GM23338 (cell line): ENCODE data around the gene CACNA1D. TPM values are rescaled to one million over a fixed set of nuclear protein-coding genes. Genes with fewer than 3 reads are reported as not detected.

Experiments used
- ATAC-seq: fragments of 200-7000 bp; cut with Tn5 transposase; 3 replicates; pipeline ENCODE4 v1.9.1; 2020
- DNase-seq: peaks from one replicate; pipeline ENCODE4 v3.0.0-alpha.2; 2015; ENCODE audit warnings: low spot score
- H2AFZ ChIP-seq: fragments of 200-600 bp; sonication (generic); 2 replicates; pipeline ENCODE4 v1.8.0; 2016; ENCODE audit warnings: antibody characterized with exemption, mild to moderate bottlenecking, moderate library complexity
- H3F3A ChIP-seq: fragments of 200-600 bp; sonication (generic); replicated peaks from 2 replicates; pipeline ENCODE4 v1.8.0; 2017; ENCODE audit warnings: antibody characterized with exemption, mixed run types, low read depth
- H3K27ac ChIP-seq: fragments of 200-600 bp; sonication (generic); 2 replicates; pipeline ENCODE4 v1.6.1; 2016; ENCODE audit warnings: low read depth
- H3K27me3 ChIP-seq: fragments of 200-600 bp; sonication (generic); 2 replicates; pipeline ENCODE4 v1.8.0; 2016; ENCODE audit warnings: mild to moderate bottlenecking, mixed run types, moderate library complexity; ENCODE audit not compliant: insufficient read depth
- H3K36me3 ChIP-seq: fragments of 200-600 bp; sonication (generic); 2 replicates; pipeline ENCODE4 v1.8.0; 2016; ENCODE audit warnings: mild to moderate bottlenecking; ENCODE audit not compliant: insufficient read depth
- H3K4me1 ChIP-seq: fragments of 200-600 bp; sonication (generic); 2 replicates; pipeline ENCODE4 v1.8.0; 2016; ENCODE audit warnings: mild to moderate bottlenecking, moderate library complexity; ENCODE audit not compliant: insufficient read depth
- H3K4me2 ChIP-seq: fragments of 200-600 bp; sonication (generic); 2 replicates; pipeline ENCODE4 v1.7.1; 2017; ENCODE audit warnings: mixed run types
- H3K4me3 ChIP-seq: fragments of 200-600 bp; sonication (generic); 2 replicates; pipeline ENCODE4 v1.6.1; 2016; ENCODE audit warnings: mixed run types
- H3K79me2 ChIP-seq: fragments of 200-600 bp; sonication (generic); replicated peaks from 2 replicates; pipeline ENCODE4 v1.8.0; 2017; ENCODE audit warnings: mild to moderate bottlenecking; ENCODE audit not compliant: insufficient read depth
- H3K9me2 ChIP-seq: fragments of 200-600 bp; sonication (generic); 2 replicates; pipeline ENCODE4 v1.8.0; 2017; ENCODE audit not compliant: insufficient read depth
- H4K20me1 ChIP-seq: fragments of 200-600 bp; sonication (generic); replicated peaks from 2 replicates; pipeline ENCODE4 v1.8.0; 2017; ENCODE audit warnings: mild to moderate bottlenecking; ENCODE audit not compliant: insufficient read depth
- H3K27ac Mint-ChIP-seq: 2 replicates; pipeline ENCODE4 v1.8.0; 2020; ENCODE audit warnings: inconsistent platforms, mild to moderate bottlenecking, moderate library complexity, mixed read lengths
- H3K27me3 Mint-ChIP-seq: 3 replicates; pipeline ENCODE4 v1.8.0; 2022; ENCODE audit warnings: low read depth, mild to moderate bottlenecking, moderate library complexity, mixed read lengths, inconsistent platforms; ENCODE audit not compliant: insufficient read depth, poor library complexity
- H3K36me3 Mint-ChIP-seq: 3 replicates; pipeline ENCODE4 v1.8.0; 2021; ENCODE audit warnings: low read depth, mild to moderate bottlenecking, inconsistent platforms, moderate library complexity, mixed read lengths
- H3K4me1 Mint-ChIP-seq: 3 replicates; pipeline ENCODE4 v1.8.0; 2020; ENCODE audit warnings: mild to moderate bottlenecking, inconsistent platforms, mixed read lengths
- H3K4me3 Mint-ChIP-seq: 3 replicates; pipeline ENCODE4 v1.8.0; 2021; ENCODE audit warnings: moderate library complexity, mild to moderate bottlenecking, inconsistent platforms, mixed read lengths
- H3K9me3 Mint-ChIP-seq: 3 replicates; pipeline ENCODE4 v1.8.0; 2020; ENCODE audit warnings: moderate library complexity, mild to moderate bottlenecking, inconsistent platforms, mixed read lengths
- EZH2 ChIP-seq: fragments of 200-600 bp; sonication (generic); IDR thresholded peaks from one replicate; pipeline ENCODE4 v1.8.0; 2017; ENCODE audit warnings: antibody characterized with exemption, mild to moderate bottlenecking, low read depth; ENCODE audit not compliant: unreplicated experiment
- EZH2phosphoT487 ChIP-seq: fragments of 200-600 bp; sonication (generic); IDR thresholded peaks from one replicate; pipeline ENCODE4 v1.8.1; 2018; ENCODE audit warnings: antibody characterized with exemption; ENCODE audit not compliant: unreplicated experiment
- JUNB ChIP-seq: IDR thresholded peaks from one replicate; pipeline ENCODE4 v1.6.1; 2016; ENCODE audit warnings: antibody characterized with exemption; ENCODE audit not compliant: unreplicated experiment
- NANOG ChIP-seq: IDR thresholded peaks from 2 replicates; pipeline ENCODE4 v1.6.1; 2016; ENCODE audit warnings: antibody characterized with exemption, borderline replicate concordance
- POLR2AphosphoS5 ChIP-seq: IDR thresholded peaks from 2 replicates; pipeline ENCODE4 v1.6.1; 2016; ENCODE audit warnings: antibody characterized with exemption, low read depth
- STAT1 ChIP-seq: IDR thresholded peaks from one replicate; pipeline ENCODE4 v1.6.1; 2016; ENCODE audit warnings: antibody characterized with exemption; ENCODE audit not compliant: unreplicated experiment
- ZNF331 ChIP-seq: fragments of 250-450 bp; sonication (Bioruptor Pico); IDR thresholded peaks from 2 replicates; pipeline ENCODE4 v1.5.0; 2020; ENCODE audit warnings: low read depth, mild to moderate bottlenecking, moderate library complexity
- polyA plus RNA-seq: library from polyadenylated mRNA; unstranded; fragments of >200 nt; fragmentation: Nextera tagmentation; extraction: Ambion mirVana; gene quantifications from 2 replicates; pipeline ENCODE4 v1.2.1, GENCODE V29; 2016
- total RNA-seq: library from RNA; depleted of rRNA; stranded (reverse); fragments of >200 nt; shearing (Covaris generic); gene quantifications from 2 replicates; pipeline ENCODE4 v1.2.3, GENCODE V29; 2014
- TF ChIP-seq, protein P1 (sequence below), 2 experiments: fragments of 200-600 bp in 1 of 2; sonication (generic) in 1 of 2; conservative IDR thresholded peaks; 2 replicates each; pipeline versions ENCODE4 v1.5.1 to v1.6.1; 2016 to 2017; ENCODE audit warnings: antibody characterized with exemption in 2 of 2, low read depth in 2 of 2, mild to moderate bottlenecking in 2 of 2, moderate library complexity in 1 of 2
- TF ChIP-seq, protein P2 (sequence below): fragments of 250-450 bp; sonication (Bioruptor Pico); IDR thresholded peaks from 2 replicates; pipeline ENCODE4 v1.5.0; 2020; ENCODE audit warnings: mild to moderate bottlenecking, moderate library complexity
- TF ChIP-seq, protein P3 (sequence below): IDR thresholded peaks from 2 replicates; pipeline ENCODE4 v1.6.1; 2016; ENCODE audit warnings: antibody characterized with exemption

The CACNA1D gene
- total and polyA plus RNA-seq, 2 experiments from 2014 or later, result 1.7 to 1.8 TPM

DNA sequence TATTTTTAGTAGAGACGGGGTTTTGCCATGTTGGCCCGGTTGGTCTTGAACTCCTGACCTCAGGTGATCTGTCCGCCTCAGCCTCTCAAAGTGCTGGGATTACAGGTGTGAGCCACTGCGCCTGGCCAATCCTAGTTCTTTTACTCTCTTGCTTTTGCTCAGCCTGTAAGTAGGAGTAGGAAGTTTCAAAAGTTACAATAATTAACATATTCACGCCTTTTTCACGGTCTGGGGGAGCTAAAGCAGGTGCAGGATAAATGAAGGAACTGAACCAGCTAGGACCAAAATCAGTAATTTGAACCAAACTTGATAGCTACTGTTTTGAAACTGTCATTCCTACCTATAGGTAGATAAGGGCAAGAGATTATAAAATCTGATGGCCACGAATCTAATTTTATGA lies 98.5 kb downstream of the CACNA1D start:
- Histone ChIP-seq H3K27ac (no peak overlapping the region), H3K4me3 (no peak overlapping the region), H3K27me3 (no peaks in the 10 kb centered on the region), H3K9me2 (no peaks in the 10 kb centered on the region; the same call in 1 of the 2 replicates), H2AFZ (no peak overlapping the region), H3K4me2 (no peak overlapping the region), H3F3A (no peaks in the 10 kb centered on the region), H3K79me2 (no peaks in the 10 kb centered on the region), H3K4me1 (no peaks in the 10 kb centered on the region), H4K20me1 (no peaks in the 10 kb centered on the region), H3K36me3 (no peaks in the 10 kb centered on the region)
- no peak for DNase-seq
- no peaks in the 10 kb centered on the region for H3K9me3 Mint-ChIP-seq
- no peak overlapping the region for H3K27ac Mint-ChIP-seq
- ATAC-seq, result no peak
- TF ChIP-seq POLR2AphosphoS5 (no peak), EZH2phosphoT487 (no peak), JUNB (no peak), EZH2 (no peak), ZNF331 (CRISPR knock-in tag) (no peak), STAT1 (no peak), NANOG (no peak)
- TF ChIP-seq, protein P1, sequence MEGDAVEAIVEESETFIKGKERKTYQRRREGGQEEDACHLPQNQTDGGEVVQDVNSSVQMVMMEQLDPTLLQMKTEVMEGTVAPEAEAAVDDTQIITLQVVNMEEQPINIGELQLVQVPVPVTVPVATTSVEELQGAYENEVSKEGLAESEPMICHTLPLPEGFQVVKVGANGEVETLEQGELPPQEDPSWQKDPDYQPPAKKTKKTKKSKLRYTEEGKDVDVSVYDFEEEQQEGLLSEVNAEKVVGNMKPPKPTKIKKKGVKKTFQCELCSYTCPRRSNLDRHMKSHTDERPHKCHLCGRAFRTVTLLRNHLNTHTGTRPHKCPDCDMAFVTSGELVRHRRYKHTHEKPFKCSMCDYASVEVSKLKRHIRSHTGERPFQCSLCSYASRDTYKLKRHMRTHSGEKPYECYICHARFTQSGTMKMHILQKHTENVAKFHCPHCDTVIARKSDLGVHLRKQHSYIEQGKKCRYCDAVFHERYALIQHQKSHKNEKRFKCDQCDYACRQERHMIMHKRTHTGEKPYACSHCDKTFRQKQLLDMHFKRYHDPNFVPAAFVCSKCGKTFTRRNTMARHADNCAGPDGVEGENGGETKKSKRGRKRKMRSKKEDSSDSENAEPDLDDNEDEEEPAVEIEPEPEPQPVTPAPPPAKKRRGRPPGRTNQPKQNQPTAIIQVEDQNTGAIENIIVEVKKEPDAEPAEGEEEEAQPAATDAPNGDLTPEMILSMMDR (conservative IDR thresholded peaks at IDR 0.05; ENCODE audit: low read depth in 2 of 2), result no peak
- TF ChIP-seq, protein P2, sequence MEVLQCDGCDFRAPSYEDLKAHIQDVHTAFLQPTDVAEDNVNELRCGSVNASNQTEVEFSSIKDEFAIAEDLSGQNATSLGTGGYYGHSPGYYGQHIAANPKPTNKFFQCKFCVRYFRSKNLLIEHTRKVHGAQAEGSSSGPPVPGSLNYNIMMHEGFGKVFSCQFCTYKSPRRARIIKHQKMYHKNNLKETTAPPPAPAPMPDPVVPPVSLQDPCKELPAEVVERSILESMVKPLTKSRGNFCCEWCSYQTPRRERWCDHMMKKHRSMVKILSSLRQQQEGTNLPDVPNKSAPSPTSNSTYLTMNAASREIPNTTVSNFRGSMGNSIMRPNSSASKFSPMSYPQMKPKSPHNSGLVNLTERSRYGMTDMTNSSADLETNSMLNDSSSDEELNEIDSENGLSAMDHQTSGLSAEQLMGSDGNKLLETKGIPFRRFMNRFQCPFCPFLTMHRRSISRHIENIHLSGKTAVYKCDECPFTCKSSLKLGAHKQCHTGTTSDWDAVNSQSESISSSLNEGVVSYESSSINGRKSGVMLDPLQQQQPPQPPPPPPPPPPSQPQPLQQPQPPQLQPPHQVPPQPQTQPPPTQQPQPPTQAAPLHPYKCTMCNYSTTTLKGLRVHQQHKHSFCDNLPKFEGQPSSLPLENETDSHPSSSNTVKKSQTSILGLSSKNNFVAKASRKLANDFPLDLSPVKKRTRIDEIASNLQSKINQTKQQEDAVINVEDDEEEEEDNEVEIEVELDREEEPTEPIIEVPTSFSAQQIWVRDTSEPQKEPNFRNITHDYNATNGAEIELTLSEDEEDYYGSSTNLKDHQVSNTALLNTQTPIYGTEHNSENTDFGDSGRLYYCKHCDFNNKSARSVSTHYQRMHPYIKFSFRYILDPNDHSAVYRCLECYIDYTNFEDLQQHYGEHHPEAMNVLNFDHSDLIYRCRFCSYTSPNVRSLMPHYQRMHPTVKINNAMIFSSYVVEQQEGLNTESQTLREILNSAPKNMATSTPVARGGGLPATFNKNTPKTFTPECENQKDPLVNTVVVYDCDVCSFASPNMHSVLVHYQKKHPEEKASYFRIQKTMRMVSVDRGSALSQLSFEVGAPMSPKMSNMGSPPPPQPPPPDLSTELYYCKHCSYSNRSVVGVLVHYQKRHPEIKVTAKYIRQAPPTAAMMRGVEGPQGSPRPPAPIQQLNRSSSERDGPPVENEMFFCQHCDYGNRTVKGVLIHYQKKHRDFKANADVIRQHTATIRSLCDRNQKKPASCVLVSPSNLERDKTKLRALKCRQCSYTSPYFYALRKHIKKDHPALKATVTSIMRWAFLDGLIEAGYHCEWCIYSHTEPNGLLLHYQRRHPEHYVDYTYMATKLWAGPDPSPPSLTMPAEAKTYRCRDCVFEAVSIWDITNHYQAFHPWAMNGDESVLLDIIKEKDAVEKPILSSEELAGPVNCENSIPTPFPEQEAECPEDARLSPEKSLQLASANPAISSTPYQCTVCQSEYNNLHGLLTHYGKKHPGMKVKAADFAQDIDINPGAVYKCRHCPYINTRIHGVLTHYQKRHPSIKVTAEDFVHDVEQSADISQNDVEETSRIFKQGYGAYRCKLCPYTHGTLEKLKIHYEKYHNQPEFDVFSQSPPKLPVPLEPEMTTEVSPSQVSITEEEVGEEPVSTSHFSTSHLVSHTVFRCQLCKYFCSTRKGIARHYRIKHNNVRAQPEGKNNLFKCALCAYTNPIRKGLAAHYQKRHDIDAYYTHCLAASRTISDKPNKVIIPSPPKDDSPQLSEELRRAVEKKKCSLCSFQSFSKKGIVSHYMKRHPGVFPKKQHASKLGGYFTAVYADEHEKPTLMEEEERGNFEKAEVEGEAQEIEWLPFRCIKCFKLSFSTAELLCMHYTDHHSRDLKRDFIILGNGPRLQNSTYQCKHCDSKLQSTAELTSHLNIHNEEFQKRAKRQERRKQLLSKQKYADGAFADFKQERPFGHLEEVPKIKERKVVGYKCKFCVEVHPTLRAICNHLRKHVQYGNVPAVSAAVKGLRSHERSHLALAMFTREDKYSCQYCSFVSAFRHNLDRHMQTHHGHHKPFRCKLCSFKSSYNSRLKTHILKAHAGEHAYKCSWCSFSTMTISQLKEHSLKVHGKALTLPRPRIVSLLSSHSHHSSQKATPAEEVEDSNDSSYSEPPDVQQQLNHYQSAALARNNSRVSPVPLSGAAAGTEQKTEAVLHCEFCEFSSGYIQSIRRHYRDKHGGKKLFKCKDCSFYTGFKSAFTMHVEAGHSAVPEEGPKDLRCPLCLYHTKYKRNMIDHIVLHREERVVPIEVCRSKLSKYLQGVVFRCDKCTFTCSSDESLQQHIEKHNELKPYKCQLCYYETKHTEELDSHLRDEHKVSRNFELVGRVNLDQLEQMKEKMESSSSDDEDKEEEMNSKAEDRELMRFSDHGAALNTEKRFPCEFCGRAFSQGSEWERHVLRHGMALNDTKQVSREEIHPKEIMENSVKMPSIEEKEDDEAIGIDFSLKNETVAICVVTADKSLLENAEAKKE, result no peak
- TF ChIP-seq, protein P3, sequence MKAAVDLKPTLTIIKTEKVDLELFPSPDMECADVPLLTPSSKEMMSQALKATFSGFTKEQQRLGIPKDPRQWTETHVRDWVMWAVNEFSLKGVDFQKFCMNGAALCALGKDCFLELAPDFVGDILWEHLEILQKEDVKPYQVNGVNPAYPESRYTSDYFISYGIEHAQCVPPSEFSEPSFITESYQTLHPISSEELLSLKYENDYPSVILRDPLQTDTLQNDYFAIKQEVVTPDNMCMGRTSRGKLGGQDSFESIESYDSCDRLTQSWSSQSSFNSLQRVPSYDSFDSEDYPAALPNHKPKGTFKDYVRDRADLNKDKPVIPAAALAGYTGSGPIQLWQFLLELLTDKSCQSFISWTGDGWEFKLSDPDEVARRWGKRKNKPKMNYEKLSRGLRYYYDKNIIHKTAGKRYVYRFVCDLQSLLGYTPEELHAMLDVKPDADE, result no peak
- H3K27me3 Mint-ChIP-seq, result peaks cover 6% of the 10 kb centered on the region
- H3K36me3 Mint-ChIP-seq, result no peaks in the 10 kb centered on the region
- H3K4me1 Mint-ChIP-seq, result no peaks in the 10 kb centered on the region
- no peak overlapping the region for H3K4me3 Mint-ChIP-seq
